Type B pancreatic cell (in vitro differentiated cells): Measurements from ENCODE around the gene GPS2. TPM values are rescaled to one million over a fixed set of nuclear protein-coding genes. Genes with fewer than 3 reads are reported as not detected.

Experiments
- DNase-seq: peaks from one replicate; pipeline ENCODE4 v3.0.0; 2021; ENCODE audit warnings: mixed read lengths; ENCODE audit not compliant: unreplicated experiment; ENCODE audit errors: extremely low spot score
- H3K27ac Mint-ChIP-seq: 2 replicates; pipeline ENCODE4 v1.8.0; 2021; ENCODE audit warnings: mild to moderate bottlenecking, mixed read lengths
- H3K27me3 Mint-ChIP-seq: 2 replicates; pipeline ENCODE4 v1.8.0; 2021; ENCODE audit warnings: mixed read lengths
- H3K36me3 Mint-ChIP-seq: 2 replicates; pipeline ENCODE4 v1.8.0; 2021; ENCODE audit warnings: mixed read lengths
- H3K4me1 Mint-ChIP-seq: one replicate; pipeline ENCODE4 v1.8.0; 2021; ENCODE audit warnings: mixed read lengths; ENCODE audit not compliant: unreplicated experiment
- H3K4me3 Mint-ChIP-seq: 2 replicates; pipeline ENCODE4 v1.8.0; 2021; ENCODE audit warnings: mild to moderate bottlenecking, mixed read lengths
- H3K9me3 Mint-ChIP-seq: 2 replicates; pipeline ENCODE4 v1.8.0; 2021; ENCODE audit warnings: mixed read lengths
- total RNA-seq: library from RNA; stranded (reverse); gene quantifications from 2 replicates; pipeline ENCODE4 v1.2.1, GENCODE V29; 2021; ENCODE audit warnings: low replicate concordance
- TF ChIP-seq, protein P1 (sequence below): fragments of 200-600 bp; sonication (generic); conservative IDR thresholded peaks from 2 replicates; pipeline ENCODE4 v1.5.0; 2021; ENCODE audit warnings: antibody characterized with exemption, mild to moderate bottlenecking

The GPS2 gene
- total RNA-seq, 1 donor from 2014 or later, result 75.4 TPM

DNA sequence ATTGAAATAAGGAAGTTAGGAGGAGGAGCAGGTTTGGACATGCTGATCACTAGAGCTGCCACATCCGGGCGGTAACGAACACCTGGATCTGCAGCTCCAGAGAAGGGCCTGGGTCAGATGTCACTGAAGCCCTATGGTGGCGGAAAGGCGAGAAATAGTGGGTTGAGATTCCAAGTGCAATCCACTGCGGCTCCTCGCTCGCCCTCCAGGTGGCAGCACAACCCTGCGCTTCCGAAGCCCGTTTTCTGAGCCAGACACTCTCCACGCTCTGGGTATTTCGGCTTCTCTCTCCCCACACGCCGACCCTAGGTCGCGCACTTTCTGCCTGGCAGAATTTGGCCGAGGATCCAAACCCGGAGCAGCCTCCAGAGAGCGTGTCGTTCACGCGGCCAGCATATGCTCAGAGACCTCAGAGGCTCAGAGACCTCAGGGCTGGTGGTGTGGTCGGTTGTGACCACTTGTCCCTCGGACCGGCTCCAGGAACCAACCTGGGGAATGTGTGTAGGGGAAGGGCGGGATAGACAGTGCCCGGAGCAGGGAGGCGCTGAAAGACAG lies 34.6 kb downstream of the GPS2 start:
- H3K9me3 Mint-ChIP-seq, result no peaks in the 10 kb centered on the region
- no peaks in the 10 kb centered on the region for H3K36me3 Mint-ChIP-seq
- peak overlapping the region; percentile 83 for H3K27ac Mint-ChIP-seq
- H3K4me1 Mint-ChIP-seq, result peaks cover 15% of the 10 kb centered on the region
- TF ChIP-seq, protein P1, sequence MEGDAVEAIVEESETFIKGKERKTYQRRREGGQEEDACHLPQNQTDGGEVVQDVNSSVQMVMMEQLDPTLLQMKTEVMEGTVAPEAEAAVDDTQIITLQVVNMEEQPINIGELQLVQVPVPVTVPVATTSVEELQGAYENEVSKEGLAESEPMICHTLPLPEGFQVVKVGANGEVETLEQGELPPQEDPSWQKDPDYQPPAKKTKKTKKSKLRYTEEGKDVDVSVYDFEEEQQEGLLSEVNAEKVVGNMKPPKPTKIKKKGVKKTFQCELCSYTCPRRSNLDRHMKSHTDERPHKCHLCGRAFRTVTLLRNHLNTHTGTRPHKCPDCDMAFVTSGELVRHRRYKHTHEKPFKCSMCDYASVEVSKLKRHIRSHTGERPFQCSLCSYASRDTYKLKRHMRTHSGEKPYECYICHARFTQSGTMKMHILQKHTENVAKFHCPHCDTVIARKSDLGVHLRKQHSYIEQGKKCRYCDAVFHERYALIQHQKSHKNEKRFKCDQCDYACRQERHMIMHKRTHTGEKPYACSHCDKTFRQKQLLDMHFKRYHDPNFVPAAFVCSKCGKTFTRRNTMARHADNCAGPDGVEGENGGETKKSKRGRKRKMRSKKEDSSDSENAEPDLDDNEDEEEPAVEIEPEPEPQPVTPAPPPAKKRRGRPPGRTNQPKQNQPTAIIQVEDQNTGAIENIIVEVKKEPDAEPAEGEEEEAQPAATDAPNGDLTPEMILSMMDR, result peak; percentile 89
- H3K27me3 Mint-ChIP-seq, result peaks cover 6% of the 10 kb centered on the region
- peak; percentile 86 for DNase-seq
- peak overlapping the region; percentile 88 for H3K4me3 Mint-ChIP-seq

DNA sequence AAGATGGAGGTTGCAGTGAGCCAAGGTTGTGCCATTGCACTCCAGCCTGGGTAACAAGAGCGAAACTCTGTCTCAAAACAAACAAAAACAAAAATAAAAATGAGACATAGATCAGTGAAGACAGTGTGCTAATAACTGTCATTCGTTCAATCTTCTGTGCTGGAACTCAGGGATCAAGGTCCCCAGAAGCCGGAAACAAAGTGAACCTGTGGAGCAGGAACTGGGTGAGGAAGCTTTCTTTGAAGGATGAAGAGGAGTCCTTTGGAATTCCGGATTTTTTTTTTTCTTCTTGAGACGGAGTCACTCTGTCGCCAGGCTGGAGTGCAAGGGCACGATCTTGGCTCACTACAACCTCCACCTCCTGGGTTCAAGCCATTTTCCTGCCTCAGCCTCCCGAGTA lies 35.7 kb downstream of the GPS2 start:
- Mint-ChIP-seq H3K27me3 (peaks cover 6% of the 10 kb centered on the region), H3K36me3 (no peaks in the 10 kb centered on the region), H3K27ac (no peak overlapping the region), H3K9me3 (no peaks in the 10 kb centered on the region), H3K4me3 (no peak overlapping the region), H3K4me1 (peaks cover 15% of the 10 kb centered on the region)
- no peak for DNase-seq
- TF ChIP-seq, protein P1, result no peak

DNA sequence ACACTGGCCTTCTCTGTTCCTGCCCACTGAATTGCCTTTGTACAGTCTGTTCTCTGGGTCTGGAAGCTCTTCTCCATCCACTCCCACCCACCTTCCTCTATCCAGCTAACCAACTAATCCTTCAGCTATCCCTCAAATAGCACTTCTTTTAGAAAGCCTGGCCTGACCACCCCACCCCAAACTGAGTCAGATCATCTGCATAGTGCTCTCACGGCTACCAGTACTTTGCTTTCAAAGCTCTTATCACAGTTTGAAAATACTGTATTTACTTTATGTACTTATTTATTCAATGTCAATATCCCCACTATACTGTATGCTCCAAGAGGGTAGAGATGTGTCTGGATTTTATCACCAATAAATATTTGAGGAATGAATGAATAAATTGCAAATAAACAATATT lies 48.4 kb downstream of the GPS2 start:
- H3K4me3 Mint-ChIP-seq, result peak overlapping the region; percentile 16
- no peaks in the 10 kb centered on the region for H3K36me3 Mint-ChIP-seq
- peaks cover 51% of the 10 kb centered on the region for H3K27me3 Mint-ChIP-seq
- no peaks in the 10 kb centered on the region for H3K9me3 Mint-ChIP-seq
- peak overlapping the region; percentile 58 for H3K27ac Mint-ChIP-seq
- TF ChIP-seq, protein P1, result no peak
- H3K4me1 Mint-ChIP-seq, result peaks cover 6% of the 10 kb centered on the region
- no peak for DNase-seq

DNA sequence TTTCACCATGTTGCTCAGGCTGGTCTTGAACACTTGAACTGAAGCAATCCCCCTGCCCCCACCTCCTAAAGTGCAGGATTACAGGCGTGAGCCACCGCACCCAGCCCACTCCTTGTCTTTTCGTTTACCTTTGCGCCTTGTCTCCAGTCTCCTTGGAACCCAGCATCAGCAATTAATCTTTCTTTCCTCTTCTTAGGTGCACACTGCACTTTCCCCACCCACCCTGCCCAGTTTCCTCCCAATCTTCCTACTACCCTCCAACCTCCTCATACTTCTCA lies 51.4 kb downstream of the GPS2 start:
- peaks cover 5% of the 10 kb centered on the region for H3K36me3 Mint-ChIP-seq
- H3K9me3 Mint-ChIP-seq, result no peaks in the 10 kb centered on the region
- peak overlapping the region; percentile 100 for H3K27ac Mint-ChIP-seq
- peak overlapping the region; percentile 98 for H3K4me3 Mint-ChIP-seq
- TF ChIP-seq, protein P1, result no peak
- DNase-seq, result no peak
- peaks cover 6% of the 10 kb centered on the region for H3K4me1 Mint-ChIP-seq
- H3K27me3 Mint-ChIP-seq, result peaks cover 57% of the 10 kb centered on the region

DNA sequence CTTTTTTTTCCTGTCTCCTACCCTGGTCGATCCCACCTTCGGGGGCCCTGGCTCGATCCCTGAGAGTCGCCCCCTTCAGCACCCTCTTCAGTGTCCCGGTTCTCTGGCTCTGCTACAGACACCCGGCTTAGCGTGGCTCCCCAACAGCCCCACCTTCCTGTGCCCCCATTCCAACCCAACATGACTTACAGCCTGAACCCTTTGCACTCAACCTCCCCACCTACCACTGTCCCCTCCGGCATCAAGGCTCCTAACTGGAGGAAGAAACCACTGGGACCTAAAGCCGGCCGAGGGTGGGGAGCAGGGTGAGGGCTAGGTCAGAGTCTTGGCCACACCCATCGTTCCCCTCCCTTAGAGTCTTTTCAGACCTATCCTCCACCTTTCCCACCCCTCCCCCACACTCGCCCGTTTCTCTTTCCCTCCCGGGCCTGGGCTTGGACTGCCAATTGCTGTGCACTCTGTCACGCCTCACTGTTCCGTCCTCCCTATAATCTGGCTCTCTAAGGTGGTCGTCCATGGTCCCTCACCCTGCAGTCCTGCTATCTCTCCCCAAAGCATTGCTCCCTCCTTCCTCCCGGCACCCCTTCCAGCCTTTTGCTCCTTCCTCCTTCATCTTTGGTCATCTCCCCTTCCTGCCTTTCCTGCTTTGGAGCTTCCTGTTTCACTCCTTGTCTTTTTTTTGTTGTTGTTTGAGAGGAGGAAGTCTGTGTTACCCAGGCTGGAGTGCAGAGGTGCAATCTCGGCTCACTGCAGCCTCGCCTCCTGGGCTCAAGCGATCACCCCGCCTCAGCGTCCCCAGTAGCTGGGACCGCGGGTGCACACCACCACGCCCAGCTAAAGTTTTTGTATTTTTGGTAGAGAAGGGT lies 52.0 kb downstream of the GPS2 start:
- Mint-ChIP-seq H3K9me3 (no peaks in the 10 kb centered on the region), H3K36me3 (peaks cover 5% of the 10 kb centered on the region), H3K4me3 (peak overlapping the region; percentile 98), H3K27ac (peak overlapping the region; percentile 100), H3K4me1 (peaks cover 6% of the 10 kb centered on the region), H3K27me3 (peaks cover 57% of the 10 kb centered on the region)
- TF ChIP-seq, protein P1, result no peak
- no peak for DNase-seq

Other genes starting within 250 kb of the GPS2 start
- gene CLEC10A, start 235.1 kb downstream of the GPS2 start, total RNA-seq, result not detected in 2 replicates
- 0.82 and 1.3 TPM in 2 replicates for gene ASGR2, start 200.5 kb downstream of the GPS2 start, total RNA-seq
- gene ASGR1, start 136.0 kb downstream of the GPS2 start, total RNA-seq, result 7.5 and 9.7 TPM in 2 replicates
- gene DLG4, start 95.5 kb downstream of the GPS2 start, total RNA-seq, result 7.8 and 46.1 TPM in 2 replicates
- gene ACADVL, start 95.4 kb downstream of the GPS2 start, total RNA-seq, result 573 and 617 TPM in 2 replicates
- 62.8 and 93.9 TPM in 2 replicates for gene DVL2, start 80.8 kb downstream of the GPS2 start, total RNA-seq
- 42.8 and 61.1 TPM in 2 replicates for gene PHF23, start 75.9 kb downstream of the GPS2 start, total RNA-seq
- gene GABARAP, start 72.9 kb downstream of the GPS2 start, total RNA-seq, result 478 and 570 TPM in 2 replicates
- gene CTDNEP1, start 63.6 kb downstream of the GPS2 start, total RNA-seq, result 138 and 154 TPM in 2 replicates
- gene ELP5, start 63.1 kb downstream of the GPS2 start, total RNA-seq, result 43.1 and 55.7 TPM in 2 replicates
- 118 and 284 TPM in 2 replicates for gene CLDN7, start 52.9 kb downstream of the GPS2 start, total RNA-seq
- gene SLC2A4, start 33.6 kb downstream of the GPS2 start, total RNA-seq, result 1.2 and 4.0 TPM in 2 replicates
- 4.5 and 7.0 TPM in 2 replicates for gene YBX2, start 20.7 kb downstream of the GPS2 start, total RNA-seq
- gene EIF5A, start 7.7 kb downstream of the GPS2 start, total RNA-seq, result 454 and 510 TPM in 2 replicates
- 49.9 and 61.5 TPM in 2 replicates for gene NEURL4, start 14.0 kb upstream of the GPS2 start, total RNA-seq
- 3.2 and 8.3 TPM in 2 replicates for gene ACAP1, start 21.2 kb upstream of the GPS2 start, total RNA-seq
- gene KCTD11, start 36.8 kb upstream of the GPS2 start, total RNA-seq, result 9.5 and 15.5 TPM in 2 replicates
- not detected in 2 replicates for gene TMEM95, start 39.8 kb upstream of the GPS2 start, total RNA-seq
- gene TNK1, start 65.7 kb upstream of the GPS2 start, total RNA-seq, result 6.6 and 11.5 TPM in 2 replicates
- gene PLSCR3, start 79.2 kb upstream of the GPS2 start, total RNA-seq, result 39.8 and 55.8 TPM in 2 replicates
- 89.8 and 90.3 TPM in 2 replicates for gene TMEM256, start 88.7 kb upstream of the GPS2 start, total RNA-seq
- gene NLGN2, start 92.5 kb upstream of the GPS2 start, total RNA-seq, result 15.0 and 68.4 TPM in 2 replicates
- gene SPEM1, start 105.0 kb upstream of the GPS2 start, total RNA-seq, result 0.31 TPM in 1 of 2 replicates, not detected in the other
- not detected in 2 replicates for gene SPEM2, start 110.3 kb upstream of the GPS2 start, total RNA-seq
- not detected in 2 replicates for gene SPEM3, start 113.5 kb upstream of the GPS2 start, total RNA-seq
- gene TMEM102, start 120.1 kb upstream of the GPS2 start, total RNA-seq, result 6.4 and 15.9 TPM in 2 replicates
- gene FGF11, start 124.2 kb upstream of the GPS2 start, total RNA-seq, result 21.8 and 76.0 TPM in 2 replicates
- gene CHRNB1, start 129.7 kb upstream of the GPS2 start, total RNA-seq, result 16.4 and 51.1 TPM in 2 replicates
- gene ZBTB4, start 164.3 kb upstream of the GPS2 start, total RNA-seq, result 34.5 and 76.6 TPM in 2 replicates
- not detected in 2 replicates for gene SLC35G6, start 166.1 kb upstream of the GPS2 start, total RNA-seq
- gene POLR2A, start 169.0 kb upstream of the GPS2 start, total RNA-seq, result 175 and 244 TPM in 2 replicates
- 4.3 and 11.3 TPM in 2 replicates for gene TNFSF12, start 233.7 kb upstream of the GPS2 start, total RNA-seq
- gene TNFSF13, start 243.4 kb upstream of the GPS2 start, total RNA-seq, result 2.4 and 3.5 TPM in 2 replicates
- gene SENP3, start 246.6 kb upstream of the GPS2 start, total RNA-seq, result 50.2 and 52.7 TPM in 2 replicates